Ishikawa (cell line): Measurements from ENCODE around the gene SNX21.

Experiments used
- CEBPB ChIP-seq: IDR thresholded peaks from 2 replicates; pipeline ENCODE4 v1.6.1; 2012
- CREB1 ChIP-seq: IDR thresholded peaks from 2 replicates; pipeline ENCODE4 v1.6.1; 2012; ENCODE audit warnings: low read depth
- EGR1 ChIP-seq: IDR thresholded peaks from 2 replicates; pipeline ENCODE4 v1.6.1; 2012
- EP300 ChIP-seq: IDR thresholded peaks from 2 replicates; pipeline ENCODE4 v1.6.1; 2012; ENCODE audit warnings: borderline replicate concordance
- FOXM1 ChIP-seq: IDR thresholded peaks from 2 replicates; pipeline ENCODE4 v1.6.1; 2012; ENCODE audit warnings: low read depth, borderline replicate concordance
- MAX ChIP-seq: IDR thresholded peaks from 2 replicates; pipeline ENCODE4 v1.6.1; 2012
- NFIC ChIP-seq: IDR thresholded peaks from 2 replicates; pipeline ENCODE4 v1.6.1; 2012
- RAD21 ChIP-seq: IDR thresholded peaks from 2 replicates; pipeline ENCODE4 v1.6.1; 2012; ENCODE audit warnings: low read depth
- REST ChIP-seq: IDR thresholded peaks from 2 replicates; pipeline ENCODE4 v1.6.1; 2012; ENCODE audit warnings: low read depth, mild to moderate bottlenecking
- TAF1 ChIP-seq: IDR thresholded peaks from 2 replicates; pipeline ENCODE4 v1.6.1; 2012; ENCODE audit warnings: low read depth, mild to moderate bottlenecking
- TCF12 ChIP-seq: IDR thresholded peaks from 2 replicates; pipeline ENCODE4 v1.6.1; 2012; ENCODE audit warnings: low read depth
- TEAD4 ChIP-seq: IDR thresholded peaks from 2 replicates; pipeline ENCODE4 v1.6.1; 2012
- USF1 ChIP-seq: IDR thresholded peaks from 2 replicates; pipeline ENCODE4 v1.6.1; 2012
- YY1 ChIP-seq: IDR thresholded peaks from 2 replicates; pipeline ENCODE4 v1.6.1; 2012; ENCODE audit warnings: low read depth
- ZBTB7A ChIP-seq: IDR thresholded peaks from 2 replicates; pipeline ENCODE4 v1.6.1; 2012; ENCODE audit warnings: low read depth

Gene SNX21

GRCh38 chr20:45813489-45813888 is 20.1 kb upstream of the SNX21 start:
- no peak for TF ChIP-seq FOXM1
- TF ChIP-seq MAX, result no peak
- no peak for TF ChIP-seq RAD21
- TF ChIP-seq CEBPB, result no peak
- TF ChIP-seq EGR1, result no peak

DNA sequence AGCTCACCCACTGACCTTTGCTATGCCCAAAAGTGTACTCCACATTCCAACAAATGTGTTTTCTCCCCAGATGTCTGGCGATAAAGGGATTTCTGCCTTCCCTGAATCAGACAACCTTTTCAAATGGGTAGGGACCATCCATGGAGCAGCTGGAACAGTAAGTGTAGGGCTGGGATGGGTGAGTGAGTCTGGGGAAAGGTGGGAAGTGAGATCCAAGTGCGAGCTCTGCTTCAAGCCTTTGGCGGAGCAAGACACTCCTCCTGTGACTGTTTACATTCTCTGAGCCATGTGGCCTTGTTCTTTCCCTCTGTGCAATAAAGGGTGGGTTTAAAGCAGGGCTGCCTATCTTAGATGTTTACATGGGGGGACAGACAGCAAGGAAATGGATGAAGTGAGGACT is 19.3 kb upstream of the SNX21 start:
- no peak for TF ChIP-seq EGR1

DNA sequence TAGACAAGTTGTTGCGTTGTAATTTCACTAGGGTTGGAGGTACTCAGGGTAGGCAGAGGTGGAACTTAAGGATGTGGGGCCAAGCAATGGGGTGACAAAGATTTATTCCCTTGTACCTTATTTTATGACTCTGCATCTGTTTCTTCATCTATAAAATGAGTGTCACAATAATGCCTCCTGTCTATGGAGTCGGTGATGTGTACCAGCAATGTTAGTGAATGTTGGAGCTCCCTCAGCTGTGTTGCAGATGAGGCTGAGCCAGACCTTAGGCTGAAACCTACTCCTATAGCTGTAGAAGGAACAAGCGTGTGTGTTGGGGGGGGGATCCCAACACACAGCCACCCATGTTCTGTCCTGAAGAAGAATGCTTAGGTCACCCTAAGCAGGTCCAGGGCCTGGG is 16.6 kb upstream of the SNX21 start:
- TF ChIP-seq NFIC, result no peak
- no peak for TF ChIP-seq EP300

DNA sequence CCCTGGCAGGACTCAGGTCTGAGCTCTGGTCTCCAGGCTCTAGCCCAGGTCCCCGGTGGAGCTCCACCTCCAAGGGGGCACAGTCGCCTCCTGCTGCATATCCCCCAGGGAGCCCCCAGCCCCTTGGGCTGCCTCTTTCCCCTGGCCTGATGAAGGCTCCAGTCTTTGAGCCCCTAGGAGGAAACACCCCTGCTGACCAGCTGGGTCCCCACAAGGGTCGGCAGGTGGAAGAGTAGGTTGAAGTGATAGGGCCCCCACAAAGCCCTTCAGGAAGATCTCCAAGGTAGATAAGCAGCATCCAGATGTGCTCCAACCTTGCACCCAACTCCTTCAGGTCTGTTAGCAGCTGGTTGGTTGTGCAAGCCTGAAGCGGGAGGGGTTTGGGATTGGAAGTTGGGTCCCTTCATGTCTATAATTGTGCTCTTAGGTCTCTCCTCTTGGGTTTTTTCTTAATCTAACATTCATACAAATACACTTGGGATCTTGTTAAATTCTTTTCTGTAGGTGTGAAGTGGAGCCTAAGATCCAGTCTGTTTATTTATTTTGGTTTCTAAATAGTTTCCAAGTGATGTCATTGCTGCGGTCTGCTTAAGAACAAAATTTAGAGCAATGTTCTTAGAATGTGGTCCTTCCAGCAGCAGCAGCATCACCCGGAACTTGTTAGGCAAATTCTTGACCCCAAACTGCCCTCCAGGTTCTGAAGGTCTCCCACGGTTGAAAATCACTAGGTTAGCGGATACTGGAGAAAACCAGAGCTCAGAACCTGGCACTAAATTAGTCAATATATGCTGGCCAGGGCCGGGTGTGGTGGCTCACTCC is 16.0 kb upstream of the SNX21 start:
- TF ChIP-seq CREB1 (no peak), FOXM1 (no peak)

- TF ChIP-seq CREB1 (no peak), CEBPB (no peak), ZBTB7A (no peak), EP300 (no peak), FOXM1 (no peak), NFIC (no peak), EGR1 (no peak), TEAD4 (no peak), TCF12 (no peak), MAX (no peak), RAD21 (no peak), YY1 (no peak), REST (no peak)
Measured at GRCh38 chr20:45818239-45818638, 15.4 kb upstream of the SNX21 start.

GRCh38 chr20:45819466-45819865 is 14.1 kb upstream of the SNX21 start:
- TF ChIP-seq RAD21 (no peak), CEBPB (no peak), TCF12 (no peak), YY1 (no peak)

DNA sequence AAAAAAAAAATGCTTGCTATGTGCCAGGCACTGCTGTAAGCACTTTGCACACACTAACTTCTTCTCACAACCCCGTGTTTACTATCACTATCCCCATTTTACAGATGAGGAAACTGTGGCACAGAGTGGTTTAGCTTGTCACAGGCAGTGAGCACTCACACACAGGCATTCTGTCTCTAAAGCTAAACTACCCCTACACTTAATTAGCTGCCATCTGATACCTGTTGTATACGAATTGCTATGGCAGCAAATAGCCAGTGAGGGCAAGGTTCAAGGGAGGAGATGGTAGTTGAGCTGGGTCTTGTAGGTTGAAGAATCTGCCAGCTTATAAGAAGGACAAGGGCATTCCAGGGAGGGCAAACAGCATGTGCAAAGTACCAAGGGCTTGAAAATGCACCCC is 11.7 kb upstream of the SNX21 start:
- TF ChIP-seq CREB1 (no peak), ZBTB7A (no peak), CEBPB (no peak), TCF12 (no peak), EP300 (no peak), REST (no peak), MAX (no peak), RAD21 (no peak), YY1 (no peak), USF1 (no peak), TEAD4 (no peak), NFIC (no peak), FOXM1 (no peak), EGR1 (no peak), TAF1 (no peak)
